ENCODE data around the gene ZNF438.

The ZNF438 gene

GRCh38 chr10:30847642-30848041, 184.0 kb downstream of the ZNF438 start:
- no peak for DNase-seq (ENCODE audit: low read depth in 2 of 2)

DNA sequence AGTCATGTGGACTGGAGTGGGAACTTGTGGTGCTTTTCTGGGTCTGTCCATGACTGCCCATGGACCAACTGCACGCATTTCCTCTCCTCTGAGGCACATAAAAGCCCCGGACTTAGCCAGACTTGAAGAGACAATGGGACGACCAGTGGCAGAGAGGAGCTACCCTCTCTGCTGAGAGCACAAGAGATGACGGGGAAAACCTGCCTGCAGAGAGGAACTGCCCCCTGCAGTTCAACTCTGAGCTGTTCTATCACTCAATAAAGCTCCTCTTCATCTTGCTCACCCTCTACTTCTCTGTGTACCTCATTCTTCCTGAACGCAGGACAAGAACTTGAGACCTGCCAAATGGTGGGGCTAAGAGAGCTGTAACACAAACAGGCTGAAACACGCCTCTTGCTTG, 184.5 kb downstream of the ZNF438 start:
- DNase-seq (ENCODE audit: low read depth in 2 of 2): no peak

- DNase-seq (ENCODE audit: low read depth in 2 of 2): no peak
Measured at GRCh38 chr10:30846710-30847109, 185.0 kb downstream of the ZNF438 start.

DNA sequence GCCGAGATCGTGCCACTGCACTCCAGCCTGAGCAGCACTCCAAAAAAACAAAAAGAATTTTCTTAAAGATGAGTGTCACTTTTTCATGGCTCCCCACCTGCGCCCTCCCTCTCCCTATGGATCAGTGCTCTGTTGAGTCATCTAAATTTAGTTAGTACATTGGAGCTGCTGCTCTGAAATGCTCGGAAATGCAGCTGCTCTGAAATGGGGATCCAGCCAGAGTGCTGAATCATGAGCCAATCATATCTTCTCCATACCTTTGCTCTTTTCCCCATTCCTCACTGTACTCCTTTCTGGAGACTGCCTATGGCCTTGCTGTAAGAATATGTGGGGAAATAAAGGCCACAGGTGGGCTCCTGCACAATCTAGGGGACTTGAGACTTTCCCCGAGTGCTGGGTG, 188.8 kb downstream of the ZNF438 start:
- DNase-seq (ENCODE audit: low read depth in 2 of 2): no peak

DNA sequence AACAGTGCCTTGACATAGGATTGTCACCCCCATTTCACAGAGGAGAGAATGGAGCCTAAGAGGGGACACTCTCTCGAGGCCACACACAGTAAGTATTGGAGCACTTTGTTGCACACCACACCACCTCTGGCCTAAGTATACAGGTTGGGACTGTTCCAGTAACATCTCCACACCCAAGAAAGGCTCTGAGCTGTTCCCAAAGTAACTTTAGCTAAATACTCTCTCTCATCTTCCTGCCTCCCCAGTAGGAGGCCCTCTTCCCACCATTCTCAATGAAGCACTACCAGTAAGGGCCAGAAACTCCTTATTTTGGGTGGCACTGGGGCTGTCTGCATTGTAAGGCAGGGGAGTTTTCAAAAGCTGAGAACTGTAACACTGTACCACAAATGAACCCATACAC, 189.5 kb downstream of the ZNF438 start:
- DNase-seq (ENCODE audit: low read depth in 2 of 2): no peak

DNA sequence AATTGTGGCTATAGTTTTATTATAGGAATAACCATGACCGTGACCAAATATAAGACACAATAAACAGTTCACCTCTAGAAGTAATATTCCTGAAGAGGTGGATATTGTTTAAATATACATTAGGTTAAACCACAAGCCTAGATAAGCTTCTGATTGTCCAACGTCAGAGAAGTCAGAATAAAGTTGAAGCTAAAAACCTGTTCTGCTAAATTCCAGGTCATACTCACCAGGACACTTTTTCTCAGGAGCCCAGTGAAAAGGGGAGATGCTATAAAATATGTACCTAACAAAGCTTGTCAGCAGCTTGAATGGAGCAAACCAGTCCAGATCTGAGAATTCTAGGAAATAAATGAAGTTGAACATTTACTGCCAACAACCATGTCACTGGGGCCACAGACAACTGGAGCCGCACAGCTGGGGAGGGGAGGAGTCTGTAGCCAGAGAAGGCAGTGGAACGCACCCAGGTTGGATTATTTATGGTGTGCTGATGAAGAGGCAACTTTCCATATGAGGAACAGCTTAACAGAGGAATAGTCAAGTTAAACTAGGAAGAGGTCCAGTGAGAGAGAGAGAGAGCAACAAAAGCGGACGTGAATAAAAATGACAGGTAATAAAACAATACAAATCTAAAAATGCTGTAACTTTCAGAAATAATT, 191.1 kb downstream of the ZNF438 start:
- no peak for DNase-seq (ENCODE audit: low read depth in 2 of 2)

GRCh38 chr10:30839652-30840051, 192.0 kb downstream of the ZNF438 start:
- no peak for DNase-seq (ENCODE audit: low read depth in 2 of 2)

- DNase-seq (ENCODE audit: low read depth in 2 of 2): no peak
Measured at GRCh38 chr10:30836406-30836805, 195.3 kb downstream of the ZNF438 start.

- no peak for DNase-seq (ENCODE audit: low read depth in 2 of 2)
Measured at GRCh38 chr10:30835146-30835545, 196.5 kb downstream of the ZNF438 start.

- no peak for DNase-seq (ENCODE audit: low read depth in 2 of 2)
Measured at GRCh38 chr10:30834651-30835050, 197.0 kb downstream of the ZNF438 start.

DNA sequence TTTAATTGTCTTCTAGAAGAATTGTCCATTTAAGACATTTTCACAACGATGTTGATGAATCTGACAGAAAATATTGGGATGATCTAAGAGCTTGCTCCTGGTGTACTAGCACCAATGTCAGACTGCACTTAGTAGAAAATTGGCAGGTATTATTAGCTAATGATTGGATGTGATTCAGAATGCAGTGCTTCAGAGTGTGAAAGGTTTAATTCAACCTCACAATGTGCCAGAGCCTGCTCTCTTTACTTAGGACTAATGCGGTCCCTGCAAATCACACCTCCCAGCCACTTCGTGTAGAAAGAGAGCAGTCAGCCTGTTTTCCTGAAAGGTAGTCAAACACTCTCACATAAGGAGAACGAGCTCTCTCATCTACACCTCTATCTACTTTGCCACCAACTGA, 197.5 kb downstream of the ZNF438 start:
- DNase-seq (ENCODE audit: low read depth in 2 of 2): no peak

- DNase-seq (ENCODE audit: low read depth in 2 of 2): no peak
Measured at GRCh38 chr10:30833628-30833970, 198.1 kb downstream of the ZNF438 start.

DNA sequence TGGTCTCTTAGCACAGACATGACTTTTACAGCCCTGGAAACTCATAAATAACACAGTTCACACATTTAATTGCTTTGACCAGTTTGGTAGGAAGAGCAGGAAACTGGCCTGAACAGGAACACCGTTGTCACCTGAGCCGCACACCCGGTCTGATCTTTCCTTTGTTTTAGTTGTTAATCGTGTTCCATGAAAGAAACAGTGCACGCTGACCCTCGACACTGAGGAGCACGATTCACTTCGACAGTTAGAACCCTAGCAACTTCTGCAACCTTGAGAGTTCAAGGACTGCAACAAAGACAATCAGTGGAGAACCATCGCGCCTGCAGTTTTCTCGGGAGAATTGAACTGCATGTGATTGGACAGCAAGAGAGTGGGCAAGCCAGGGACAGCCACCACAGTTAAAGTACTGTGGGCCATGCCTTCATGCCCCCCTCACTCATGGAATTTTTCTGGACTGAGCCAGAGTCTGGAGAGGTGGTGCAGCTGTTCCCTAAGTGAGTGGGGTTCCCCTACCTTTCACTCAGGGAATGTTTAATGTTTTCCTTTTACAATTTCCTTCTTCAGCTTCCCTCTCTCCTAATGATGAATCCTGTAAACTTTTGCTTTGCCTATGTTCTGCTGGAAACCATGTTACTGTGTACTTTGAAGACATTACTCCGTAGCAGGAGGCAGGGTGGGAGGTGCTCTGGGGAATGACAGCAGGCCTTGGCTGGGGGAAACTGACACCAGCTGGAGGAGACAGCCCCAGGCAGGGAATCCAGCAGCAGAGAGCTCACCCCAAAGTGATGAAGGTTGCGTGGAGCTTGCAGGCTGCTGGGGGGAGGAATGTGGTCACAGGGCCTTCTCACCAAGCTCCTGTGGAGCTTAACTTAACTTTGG, 198.7 kb downstream of the ZNF438 start:
- DNase-seq (ENCODE audit: low read depth in 2 of 2): no peak

GRCh38 chr10:30832001-30832748, 199.5 kb downstream of the ZNF438 start:
- DNase-seq (ENCODE audit: low read depth in 2 of 2): no peak

DNA sequence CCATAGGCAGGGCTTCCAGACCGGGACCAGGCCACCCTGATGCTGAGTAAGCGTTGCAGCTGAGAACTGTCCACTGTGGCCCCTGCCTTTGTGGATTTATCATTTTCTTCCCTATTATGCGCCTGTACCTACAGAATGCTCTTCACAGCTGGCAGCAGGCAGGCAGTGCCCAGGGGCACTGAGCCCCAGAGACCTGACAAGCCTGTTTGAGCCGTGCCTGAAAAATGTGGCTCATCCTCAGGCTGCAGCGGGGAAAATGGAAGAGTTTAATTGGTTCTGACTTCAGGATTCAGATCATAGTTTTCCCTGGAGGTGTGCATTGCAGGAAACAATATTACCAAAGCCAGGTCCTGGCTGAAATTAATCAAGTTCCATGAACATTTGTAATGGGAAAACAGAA, 200.2 kb downstream of the ZNF438 start:
- no peak for DNase-seq (ENCODE audit: low read depth in 2 of 2)

- DNase-seq (ENCODE audit: low read depth in 2 of 2): no peak
Measured at GRCh38 chr10:30830315-30831230, 201.1 kb downstream of the ZNF438 start.

GRCh38 chr10:30829901-30830300, 201.8 kb downstream of the ZNF438 start:
- DNase-seq (ENCODE audit: low read depth in 2 of 2): no peak

- no peak for DNase-seq (ENCODE audit: low read depth in 2 of 2)
Measured at GRCh38 chr10:30828680-30829079, 203.0 kb downstream of the ZNF438 start.

DNA sequence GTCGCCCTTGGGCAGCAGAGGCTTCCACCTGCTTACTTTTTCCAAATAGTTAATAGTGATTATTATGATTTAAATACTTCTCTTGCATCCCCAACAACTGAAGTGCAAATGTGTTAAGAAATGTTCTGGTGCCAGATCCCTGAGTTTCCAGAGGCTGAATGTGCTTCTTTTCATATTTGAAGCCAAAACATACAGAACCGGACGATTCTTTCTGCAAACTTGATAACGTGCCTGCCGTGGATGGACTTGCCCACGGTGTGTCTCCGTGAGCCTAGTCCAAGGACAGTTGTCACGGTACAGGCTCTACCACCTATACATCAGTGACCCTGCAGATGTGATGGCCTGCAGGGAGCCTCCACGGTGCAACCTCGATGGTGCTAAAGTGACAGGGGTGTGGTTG, 203.5 kb downstream of the ZNF438 start:
- no peak for DNase-seq (ENCODE audit: low read depth in 2 of 2)

- DNase-seq (ENCODE audit: low read depth in 2 of 2): no peak
Measured at GRCh38 chr10:30827531-30828120, 204.0 kb downstream of the ZNF438 start.

DNA sequence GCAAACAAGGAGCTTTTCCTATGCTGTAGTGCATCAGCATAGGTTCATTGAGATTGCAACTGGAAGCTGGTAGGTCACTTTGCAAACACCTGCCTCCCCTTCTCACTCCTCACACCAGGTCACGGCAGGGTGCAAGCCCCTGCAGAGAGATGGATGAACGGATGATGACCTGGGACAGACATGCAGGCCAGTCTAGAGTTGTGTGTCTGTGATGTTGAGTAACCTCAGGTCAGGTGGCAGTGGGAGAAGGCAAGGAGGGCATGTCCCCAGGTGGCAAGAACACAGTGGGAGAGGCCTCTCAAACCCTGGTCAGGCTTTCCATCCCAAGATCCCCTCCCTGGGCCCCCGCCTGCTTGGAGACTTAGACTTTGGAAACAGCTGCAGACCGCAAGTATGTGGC, 205.0 kb downstream of the ZNF438 start:
- DNase-seq (ENCODE audit: low read depth in 2 of 2): no peak
